Fibroblast of lung (primary cell): ENCODE data around the gene GUCY1A2. TPM values are rescaled to one million over a fixed set of nuclear protein-coding genes. Genes with fewer than 3 reads are reported as not detected.

Source experiments
- DNase-seq, 2 donors: peaks; one replicate each; pipeline versions ENCODE4 v3.0.0 to v3.0.0-alpha.2; 2010; ENCODE audit warnings: low read depth in 2 of 2
- H2AFZ ChIP-seq: 2 replicates; pipeline ENCODE4 v1.5.1; 2012; ENCODE audit warnings: low read length, control low read depth, inconsistent platforms
- H3K27ac ChIP-seq: 2 replicates; pipeline ENCODE4 v1.5.1; 2011; ENCODE audit warnings: low read length, control low read depth; ENCODE audit not compliant: insufficient read depth
- H3K27me3 ChIP-seq: 2 replicates; pipeline ENCODE4 v1.5.1; 2011; ENCODE audit warnings: mild to moderate bottlenecking, low read length; ENCODE audit not compliant: control insufficient read depth, insufficient read depth
- H3K36me3 ChIP-seq: 2 replicates; pipeline ENCODE4 v1.5.1; 2011; ENCODE audit warnings: low read length; ENCODE audit not compliant: control insufficient read depth, insufficient read depth
- H3K4me1 ChIP-seq: 2 replicates; pipeline ENCODE4 v1.5.1; 2011; ENCODE audit warnings: low read length; ENCODE audit not compliant: control insufficient read depth, insufficient read depth; ENCODE audit errors: extremely low read depth
- H3K4me2 ChIP-seq: 2 replicates; pipeline ENCODE4 v1.5.1; 2011; ENCODE audit warnings: low read length, control low read depth; ENCODE audit not compliant: insufficient read depth; ENCODE audit errors: extremely low read depth
- H3K4me3 ChIP-seq, 4 experiments: fragments of 200-600 bp in 1 of 4; sonication (generic) in 1 of 4; replicated peaks in 1 of 4; 2 replicates each; pipeline ENCODE4 v1.5.1; 2011 to 2016; ENCODE audit warnings: low read length in 4 of 4, low read depth in 3 of 4, mild to moderate bottlenecking in 3 of 4, control low read depth in 2 of 4, inconsistent platforms in 1 of 4, mixed read lengths in 1 of 4; ENCODE audit not compliant: insufficient read depth in 1 of 4; ENCODE audit errors: control extremely low read depth in 1 of 4
- H3K79me2 ChIP-seq: 2 replicates; pipeline ENCODE4 v1.5.1; 2012; ENCODE audit warnings: mild to moderate bottlenecking, low read length, inconsistent platforms; ENCODE audit not compliant: control insufficient read depth, insufficient read depth
- H3K9ac ChIP-seq: 2 replicates; pipeline ENCODE4 v1.5.1; 2011; ENCODE audit warnings: mild to moderate bottlenecking, low read length, control low read depth; ENCODE audit not compliant: insufficient read depth
- H3K9me3 ChIP-seq: 2 replicates; pipeline ENCODE4 v1.5.1; 2012; ENCODE audit warnings: low read depth, low read length; ENCODE audit not compliant: control insufficient read depth, insufficient read depth
- H4K20me1 ChIP-seq: 2 replicates; pipeline ENCODE4 v1.5.1; 2011; ENCODE audit warnings: low read length; ENCODE audit not compliant: control insufficient read depth, insufficient read depth; ENCODE audit errors: extremely low read depth
- EZH2 ChIP-seq: IDR thresholded peaks from 2 replicates; pipeline ENCODE4 v1.5.1; 2012; ENCODE audit warnings: low read length, control low read depth, mild to moderate bottlenecking; ENCODE audit errors: missing control alignments
- polyA plus RNA-seq, 2 donors: library from polyadenylated mRNA; depleted of rRNA in 1 of 2; stranded (reverse) in 1 of 2; unstranded in 1 of 2; fragments of >200 nt; gene quantifications; 2 replicates each; pipeline ENCODE4 v1.2.1, GENCODE V29; 2011 to 2012; ENCODE audit warnings: missing spikeins in 1 of 2
- total RNA-seq: library from RNA; depleted of rRNA; stranded (reverse); fragments of >200 nt; gene quantifications from 2 replicates; pipeline ENCODE4 v1.2.1, GENCODE V29; 2014
- TF ChIP-seq, protein P1 (sequence below), 2 donors: IDR thresholded peaks in 1 of 2; conservative IDR thresholded peaks in 1 of 2; 1 replicate in 1 of 2; 2 replicates in 1 of 2; pipeline ENCODE4 v1.5.1; 2011 to 2012; ENCODE audit warnings: low read length in 2 of 2, control low read depth in 1 of 2, inconsistent platforms in 1 of 2, low read depth in 1 of 2, mild to moderate bottlenecking in 1 of 2

GUCY1A2 gene
- total and polyA plus RNA-seq, 2 donors (not counting 1 experiment from before 2014, with no cell fraction given), result 0.50 to 1.4 TPM

DNA sequence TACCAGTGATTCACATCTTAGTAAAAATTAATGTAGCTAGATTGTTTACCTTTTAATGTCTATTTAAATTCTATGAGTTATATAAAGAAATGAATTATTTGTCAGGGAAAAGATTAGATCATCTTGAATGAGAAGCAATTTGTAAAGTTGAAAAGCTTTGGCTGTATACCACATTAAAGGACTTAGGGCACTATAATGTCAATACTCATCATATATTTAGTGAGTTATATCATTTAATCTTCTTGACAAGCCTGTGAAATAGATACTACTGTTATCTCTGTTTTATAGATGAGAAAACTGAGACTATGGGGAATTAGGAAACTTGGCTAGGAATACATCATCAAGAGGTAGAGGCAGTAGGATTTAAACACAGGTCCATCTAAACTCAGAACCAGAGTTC, 160.1 kb downstream of the GUCY1A2 start:
- Histone ChIP-seq H3K9ac (no peak overlapping the region), H3K27ac (no peak overlapping the region), H2AFZ (no peak overlapping the region), H3K79me2 (no peaks in the 10 kb centered on the region), H3K4me1 (no peaks in the 10 kb centered on the region), H3K9me3 (no peaks in the 10 kb centered on the region), H3K4me2 (no peak overlapping the region), H3K27me3 (no peaks in the 10 kb centered on the region), H3K36me3 (no peaks in the 10 kb centered on the region), H3K4me3 (no peak overlapping the region), H4K20me1 (no peaks in the 10 kb centered on the region)
- TF ChIP-seq EZH2, result no peak
- no peak for DNase-seq

DNA sequence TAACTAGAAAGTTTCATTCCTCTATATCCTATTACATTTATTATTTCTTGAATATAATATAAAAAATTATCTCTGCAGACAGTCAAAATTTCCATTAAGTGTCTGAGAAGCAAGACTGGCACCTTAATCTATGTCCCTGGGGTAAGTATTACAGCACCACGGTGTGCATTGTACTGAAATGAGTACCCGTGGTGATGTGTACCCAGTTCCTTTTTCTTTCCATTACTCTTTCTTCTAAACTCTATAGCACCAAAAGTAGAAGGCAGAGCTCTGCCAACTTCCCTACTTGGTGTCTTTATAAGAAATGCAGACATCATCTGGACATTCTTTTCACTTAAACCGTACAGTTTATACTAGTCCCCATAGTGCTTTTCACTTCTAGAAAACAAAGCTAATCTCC, 161.7 kb downstream of the GUCY1A2 start:
- no peaks in the 10 kb centered on the region for H3K79me2 ChIP-seq
- H3K9ac ChIP-seq, result no peak overlapping the region
- no peak for DNase-seq
- no peak overlapping the region for H3K4me2 ChIP-seq
- H3K4me3 ChIP-seq, result no peak overlapping the region
- no peak overlapping the region for H3K27ac ChIP-seq
- H4K20me1 ChIP-seq, result no peaks in the 10 kb centered on the region
- no peaks in the 10 kb centered on the region for H3K9me3 ChIP-seq
- no peak overlapping the region for H2AFZ ChIP-seq
- no peaks in the 10 kb centered on the region for H3K36me3 ChIP-seq
- no peaks in the 10 kb centered on the region for H3K27me3 ChIP-seq
- no peaks in the 10 kb centered on the region for H3K4me1 ChIP-seq
- TF ChIP-seq, protein P1, sequence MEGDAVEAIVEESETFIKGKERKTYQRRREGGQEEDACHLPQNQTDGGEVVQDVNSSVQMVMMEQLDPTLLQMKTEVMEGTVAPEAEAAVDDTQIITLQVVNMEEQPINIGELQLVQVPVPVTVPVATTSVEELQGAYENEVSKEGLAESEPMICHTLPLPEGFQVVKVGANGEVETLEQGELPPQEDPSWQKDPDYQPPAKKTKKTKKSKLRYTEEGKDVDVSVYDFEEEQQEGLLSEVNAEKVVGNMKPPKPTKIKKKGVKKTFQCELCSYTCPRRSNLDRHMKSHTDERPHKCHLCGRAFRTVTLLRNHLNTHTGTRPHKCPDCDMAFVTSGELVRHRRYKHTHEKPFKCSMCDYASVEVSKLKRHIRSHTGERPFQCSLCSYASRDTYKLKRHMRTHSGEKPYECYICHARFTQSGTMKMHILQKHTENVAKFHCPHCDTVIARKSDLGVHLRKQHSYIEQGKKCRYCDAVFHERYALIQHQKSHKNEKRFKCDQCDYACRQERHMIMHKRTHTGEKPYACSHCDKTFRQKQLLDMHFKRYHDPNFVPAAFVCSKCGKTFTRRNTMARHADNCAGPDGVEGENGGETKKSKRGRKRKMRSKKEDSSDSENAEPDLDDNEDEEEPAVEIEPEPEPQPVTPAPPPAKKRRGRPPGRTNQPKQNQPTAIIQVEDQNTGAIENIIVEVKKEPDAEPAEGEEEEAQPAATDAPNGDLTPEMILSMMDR (conservative IDR thresholded peaks at IDR 0.05 in 1 of 2, IDR thresholded peaks at IDR 0.05 in 1 of 2; ENCODE audit: low read depth in 1 of 2, low read length in 2 of 2), result no peak
- TF ChIP-seq EZH2, result no peak

DNA sequence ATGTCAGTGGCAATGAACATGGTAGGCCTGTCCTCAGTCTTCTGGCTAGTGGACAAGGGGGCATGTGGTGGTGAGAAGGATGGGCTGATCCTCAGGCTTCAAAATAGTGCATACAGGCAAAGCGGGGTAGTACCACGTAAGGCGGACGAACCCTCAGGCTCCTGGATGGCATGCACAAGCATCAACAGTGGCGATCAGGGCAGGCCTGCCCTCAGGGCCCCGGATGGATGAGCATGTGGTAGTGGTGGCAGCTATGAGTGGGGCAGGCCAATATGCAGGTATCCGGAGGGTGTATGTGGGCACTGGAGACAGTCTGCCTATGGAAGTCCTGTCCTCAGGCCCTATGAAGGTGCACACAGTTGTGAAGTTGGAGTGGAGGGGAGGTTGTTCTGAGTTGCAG, 163.8 kb downstream of the GUCY1A2 start:
- H3K36me3 ChIP-seq, result no peaks in the 10 kb centered on the region
- H3K4me2 ChIP-seq, result no peak overlapping the region
- H3K9ac ChIP-seq, result no peak overlapping the region
- H3K27me3 ChIP-seq, result no peaks in the 10 kb centered on the region
- TF ChIP-seq, protein P1 (conservative IDR thresholded peaks at IDR 0.05 in 1 of 2, IDR thresholded peaks at IDR 0.05 in 1 of 2; ENCODE audit: low read depth in 1 of 2, low read length in 2 of 2), result no peak
- no peak for TF ChIP-seq EZH2
- H4K20me1 ChIP-seq, result no peaks in the 10 kb centered on the region
- H3K9me3 ChIP-seq, result no peaks in the 10 kb centered on the region
- no peak for DNase-seq
- no peaks in the 10 kb centered on the region for H3K79me2 ChIP-seq
- H2AFZ ChIP-seq, result no peak overlapping the region
- H3K27ac ChIP-seq, result no peak overlapping the region
- no peak overlapping the region for H3K4me3 ChIP-seq
- H3K4me1 ChIP-seq, result no peaks in the 10 kb centered on the region
